ENCODE measurements around the gene PLPPR1.

- TF ChIP-seq POLR2A (IDR thresholded peaks at IDR 0.05) (no peak), CTCF (IDR thresholded peaks at IDR 0.05) (no peak)
These were observed 93.4 kb downstream of the PLPPR1 start for GRCh38 chr9:101121836-101122399.

Data from Peyer's patch (tissue), 4 donors.